A549 (cell line): ENCODE measurements around the gene PAEP.
"Not testable (repeated sequence)": the region's sequence is repeated elsewhere in the genome, so short reads cannot be mapped to it uniquely, and the experiment has no call there.

ENCODE experiments used
- CBX2 ChIP-seq: fragments of 200-600 bp; sonication (generic); IDR thresholded peaks from 2 replicates; pipeline ENCODE4 v1.6.1; 2016; ENCODE audit warnings: low read depth, mild to moderate bottlenecking, borderline replicate concordance
- CEBPB ChIP-seq, 2 experiments: fragments of >200 bp in 1 of 2; sonication (Bioruptor Twin) in 1 of 2; formaldehyde crosslinking in 1 of 2; IDR thresholded peaks; 2 replicates each; pipeline ENCODE4 v1.6.1; 2012 to 2016
- CHD4 ChIP-seq: fragments of 200-600 bp; sonication (generic); IDR thresholded peaks from 2 replicates; pipeline ENCODE4 v1.6.1; 2016; ENCODE audit warnings: antibody characterized with exemption, mild to moderate bottlenecking, borderline replicate concordance
- CTCF ChIP-seq: fragments of >200 bp; sonication (Bioruptor Twin); formaldehyde crosslinking; IDR thresholded peaks from 3 replicates; pipeline ENCODE4 v1.5.1; 2016
- ESRRA ChIP-seq: fragments of 150-350 bp; IDR thresholded peaks from 2 replicates; pipeline ENCODE4 v1.6.1; 2014; ENCODE audit warnings: mild to moderate bottlenecking, low read length, borderline replicate concordance
- KDM1A ChIP-seq: fragments of 200-600 bp; sonication (generic); IDR thresholded peaks from 2 replicates; pipeline ENCODE4 v1.6.1; 2016; ENCODE audit warnings: low read depth, mild to moderate bottlenecking
- PBX3 ChIP-seq: IDR thresholded peaks from 2 replicates; pipeline ENCODE4 v1.6.1; 2012
- POLR2A ChIP-seq: IDR thresholded peaks from 2 replicates; pipeline ENCODE4 v1.6.1; 2012; ENCODE audit warnings: mild to moderate bottlenecking, low read length
- RAD21 ChIP-seq, 2 experiments: fragments of >200 bp in 1 of 2; sonication (Bioruptor Twin) in 1 of 2; formaldehyde crosslinking in 1 of 2; IDR thresholded peaks in 1 of 2; conservative IDR thresholded peaks in 1 of 2; 2 replicates in 1 of 2; 3 replicates in 1 of 2; pipeline ENCODE4 v1.6.1; 2012 to 2018; ENCODE audit warnings: inconsistent platforms in 1 of 2
- RFX5 ChIP-seq: fragments of 450-650 bp; IDR thresholded peaks from 2 replicates; pipeline ENCODE4 v1.7.1; 2014; ENCODE audit warnings: antibody characterized with exemption, mild to moderate bottlenecking, moderate library complexity
- TFCP2L1 ChIP-seq: fragments of 250-450 bp; sonication (Bioruptor Pico); IDR thresholded peaks from 2 replicates; pipeline ENCODE4 v1.5.0; 2021; ENCODE audit warnings: mild to moderate bottlenecking
- USF2 ChIP-seq: fragments of 450-650 bp; IDR thresholded peaks from 2 replicates; pipeline ENCODE4 v1.6.1; 2014; ENCODE audit warnings: antibody characterized with exemption

GRCh38 chr9:135546792-135547617 lies 14.6 kb upstream of the PAEP start:
- TF ChIP-seq CTCF; CEBPB (IDR thresholded peaks at IDR 0.05); POLR2A; KDM1A; RFX5; CHD4; TFCP2L1 (CRISPR knock-in tag); USF2; ESRRA; PBX3; CBX2; RAD21 (conservative IDR thresholded peaks at IDR 0.05 in 1 of 2, IDR thresholded peaks at IDR 0.05 in 1 of 2): not testable (repeated sequence)
